ENCODE results near the gene PLET1.

The PLET1 gene

DNA sequence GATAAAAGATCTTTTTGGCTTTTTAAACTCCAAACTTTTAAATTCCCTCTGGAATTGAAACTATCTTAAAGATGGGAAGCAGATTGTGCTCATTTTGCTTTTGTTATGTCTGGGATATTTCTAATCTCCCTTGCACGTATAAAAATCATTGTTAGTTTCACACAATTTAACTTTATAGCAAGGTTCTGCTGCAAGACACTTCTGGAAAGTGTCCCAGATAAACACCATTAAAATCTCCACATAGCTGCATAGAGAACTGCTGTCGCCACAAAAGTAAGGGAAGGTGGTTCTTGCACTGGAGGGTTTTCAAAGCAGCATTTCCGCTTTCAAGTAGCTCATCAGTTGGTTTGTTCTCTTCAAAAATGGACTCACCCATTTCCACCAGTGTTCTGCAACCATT is 22.6 kb downstream of the PLET1 start:
- DNase-seq (ENCODE audit: low read depth), result no peak

DNA sequence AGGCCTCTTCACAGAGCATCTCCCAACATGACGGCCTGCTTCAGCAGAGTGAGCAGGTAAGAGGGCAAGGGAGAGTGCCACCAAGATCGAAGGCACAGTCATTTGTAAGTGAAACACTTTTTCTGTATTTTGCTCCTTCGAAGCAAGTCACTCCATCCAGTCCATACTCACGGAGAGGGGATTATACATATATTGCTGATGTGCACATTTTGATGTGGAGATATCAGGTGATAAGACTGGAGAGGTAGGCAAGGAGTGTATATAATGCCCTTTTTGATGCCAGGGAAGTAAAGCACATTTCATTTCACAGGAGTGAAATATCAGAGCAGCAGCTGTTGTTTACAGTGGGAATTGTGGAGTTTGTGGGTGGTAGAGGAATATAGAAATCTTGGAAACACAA is 23.2 kb downstream of the PLET1 start:
- DNase-seq (ENCODE audit: low read depth), result no peak

DNA sequence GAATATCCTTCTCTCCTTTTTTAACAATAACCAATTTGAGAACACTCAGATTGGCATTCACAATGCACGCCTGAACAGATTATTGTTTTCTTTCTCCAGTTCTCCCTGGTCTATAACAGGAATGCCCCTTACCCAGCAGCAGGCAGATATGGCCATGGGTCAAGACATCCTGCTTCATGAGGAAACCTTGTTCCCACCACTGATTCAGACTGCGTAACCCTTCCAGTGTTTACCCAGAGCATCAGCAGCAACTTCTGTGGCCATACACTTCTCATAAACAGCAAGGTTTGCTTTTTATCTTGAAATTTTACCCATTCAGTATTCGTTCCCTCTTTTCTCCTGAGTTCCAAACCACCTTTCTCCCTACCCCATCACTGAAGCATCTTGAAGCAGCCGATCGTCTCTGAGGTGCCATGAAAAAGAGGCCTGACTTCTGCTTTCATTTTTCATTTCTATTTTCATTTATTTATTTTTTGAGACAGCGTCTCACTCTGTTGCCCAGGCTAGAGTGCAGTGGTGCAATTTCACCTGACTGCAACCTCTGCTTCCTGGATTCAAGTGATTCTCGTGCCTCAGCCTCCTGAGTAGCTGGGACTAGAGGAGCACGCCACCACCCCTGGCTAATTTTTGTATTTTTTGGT is 24.8 kb downstream of the PLET1 start:
- DNase-seq (ENCODE audit: low read depth), result no peak

GRCh38 chr11:112231952-112232351 is 28.7 kb downstream of the PLET1 start:
- DNase-seq (ENCODE audit: low read depth), result no peak

DNA sequence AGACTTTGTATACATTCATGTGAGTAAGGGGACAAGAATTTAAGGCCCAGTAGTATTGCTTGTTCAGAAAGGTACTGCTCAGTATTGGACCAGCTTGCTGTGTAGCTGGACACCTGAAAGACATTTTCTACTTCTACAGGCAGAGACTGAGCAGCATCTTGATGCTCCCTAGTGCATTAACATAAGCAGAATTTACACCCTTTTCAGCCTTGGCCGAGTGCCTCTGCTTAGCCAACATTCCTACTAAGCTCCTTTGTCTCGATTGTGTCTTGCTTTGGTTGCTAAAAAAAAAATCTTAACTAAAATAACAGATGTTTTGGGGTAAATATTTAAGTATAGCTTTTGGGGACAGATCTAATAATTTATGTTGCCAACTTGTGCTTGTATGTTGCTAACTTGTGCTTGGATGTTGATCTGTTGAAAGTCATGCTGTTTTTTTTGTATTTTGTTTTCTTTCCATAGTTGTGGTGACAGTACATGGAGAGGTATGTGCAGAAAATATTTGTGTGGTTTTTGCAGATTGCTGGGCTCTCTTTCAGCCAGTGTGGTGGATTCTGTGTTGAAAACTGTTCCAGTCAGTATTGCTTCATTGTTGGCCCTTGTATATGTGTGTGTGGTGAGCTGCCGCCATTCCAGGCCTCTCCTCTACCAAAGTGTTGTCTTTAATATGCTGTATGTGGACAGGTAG is 30.8 kb downstream of the PLET1 start:
- no peak for DNase-seq (ENCODE audit: low read depth)

DNA sequence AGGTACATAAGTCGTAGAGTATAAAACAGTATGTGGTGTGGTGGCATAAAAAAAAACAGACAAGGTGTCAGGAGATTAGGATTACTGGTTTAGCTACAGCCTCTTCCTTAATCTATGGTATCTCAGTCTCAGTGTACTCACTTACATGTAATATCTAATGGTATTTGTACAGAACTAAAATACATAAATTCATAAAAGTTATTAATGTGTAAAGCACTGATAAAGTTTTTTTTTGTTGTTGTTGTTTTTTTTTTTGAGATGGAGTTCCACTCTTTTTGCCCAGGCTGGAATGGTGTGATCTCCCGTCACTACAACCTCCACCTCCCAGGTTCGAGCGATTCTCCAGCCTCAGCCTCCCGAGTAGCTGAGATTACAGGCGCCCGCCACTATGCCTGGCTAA is 31.5 kb downstream of the PLET1 start:
- no peak for DNase-seq (ENCODE audit: low read depth)

- DNase-seq (ENCODE audit: low read depth), result no peak
Observed at GRCh38 chr11:112228706-112229105, 32.0 kb downstream of the PLET1 start.

GRCh38 chr11:112227471-112227870 is 33.2 kb downstream of the PLET1 start:
- DNase-seq (ENCODE audit: low read depth), result no peak

- DNase-seq (ENCODE audit: low read depth), result no peak
Observed at GRCh38 chr11:112226831-112227401, 33.7 kb downstream of the PLET1 start.

DNA sequence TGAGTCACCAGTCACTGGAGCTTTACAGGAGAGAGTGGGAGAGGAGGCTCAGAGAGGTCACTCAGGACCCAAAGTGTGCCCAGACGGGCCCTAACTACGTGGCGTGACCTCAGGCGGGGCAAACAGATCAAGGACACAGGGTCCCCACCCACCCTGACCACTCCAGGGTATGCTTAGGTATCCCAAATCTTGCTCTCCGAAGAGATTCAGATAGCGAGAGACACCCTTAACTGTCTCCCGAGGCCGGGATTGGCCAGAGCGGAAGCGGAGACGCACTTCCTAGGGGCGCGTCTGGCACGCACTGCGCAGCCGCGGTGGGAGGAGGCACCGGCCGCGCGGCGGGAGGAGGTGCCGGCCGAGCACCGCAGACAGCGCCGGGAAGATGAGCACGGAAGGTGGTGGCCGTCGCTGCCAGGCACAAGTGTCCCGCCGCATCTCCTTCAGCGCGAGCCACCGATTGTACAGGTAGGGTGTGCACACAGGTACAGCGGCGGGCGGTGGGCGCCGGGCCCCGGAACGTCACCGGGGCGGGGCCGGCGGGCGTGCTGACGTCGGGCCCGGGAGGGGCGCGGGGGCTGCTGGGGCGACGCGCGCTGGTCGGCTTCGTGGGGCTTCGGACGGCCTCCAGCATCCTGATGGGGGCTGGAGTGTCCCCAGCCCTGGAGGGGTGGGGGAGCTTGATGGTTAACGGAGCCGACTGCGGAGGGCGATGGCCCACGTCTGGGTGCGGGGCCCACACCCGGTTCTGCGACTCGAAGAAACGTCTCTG is 34.4 kb downstream of the PLET1 start, which contains the start of gene PTS:
TSS of gene PTS (plus strand) at position 367 of the 769 bp plus-strand sequence. CDS start at position 383, 16 bp downstream.
- DNase-seq (ENCODE audit: low read depth), result peak; percentile 73

DNA sequence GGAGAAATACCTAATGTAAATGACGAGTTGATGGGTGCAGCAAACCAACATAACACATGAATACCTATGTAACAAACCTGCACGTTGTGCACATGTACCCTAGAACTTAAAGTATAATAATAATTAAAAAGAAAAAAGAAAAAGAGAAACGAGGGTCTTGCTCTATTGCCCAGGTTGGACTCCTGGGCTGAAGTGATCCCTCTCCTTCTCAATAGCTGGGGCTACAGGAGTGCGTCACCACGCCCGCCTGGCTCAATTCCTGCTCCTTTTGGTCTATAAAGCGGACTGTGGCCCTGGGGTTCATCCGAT is 35.0 kb downstream of the PLET1 start:
- no peak for DNase-seq (ENCODE audit: low read depth)

DNA sequence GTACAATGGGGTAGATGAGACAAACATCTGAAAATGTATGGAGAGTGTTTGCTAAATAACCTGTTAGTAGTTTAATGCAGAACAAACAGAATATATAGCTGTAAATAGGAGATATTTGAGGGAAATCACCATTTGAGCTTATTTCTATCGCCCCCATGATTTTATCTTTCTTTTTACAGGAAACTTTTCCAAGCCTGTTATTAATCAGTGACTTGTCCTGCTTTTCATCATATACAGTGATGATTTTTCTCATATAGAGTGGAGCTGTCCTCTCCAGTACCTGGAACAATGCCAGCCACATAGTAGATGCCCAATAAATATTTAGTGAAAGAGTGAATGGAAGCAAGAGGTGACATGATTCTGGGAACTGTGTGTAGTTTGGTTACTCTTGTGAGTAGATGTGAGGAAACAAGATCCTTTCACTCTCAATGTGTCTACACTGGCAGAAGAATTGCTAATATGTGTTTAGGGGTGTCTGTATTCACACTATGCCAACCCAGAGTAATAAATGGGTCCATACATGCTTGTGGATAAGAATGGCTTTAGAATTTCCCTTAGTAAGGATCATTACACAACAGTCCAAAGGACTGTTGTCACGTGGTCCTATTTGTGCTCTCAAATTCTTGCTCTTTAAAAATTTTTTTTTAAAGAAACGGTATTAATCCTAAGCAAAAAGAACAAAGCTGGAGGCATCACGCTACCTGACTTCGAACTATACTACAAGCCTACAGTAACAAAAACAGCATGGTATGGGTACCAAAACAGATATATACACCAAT is 36.7 kb downstream of the PLET1 start:
- DNase-seq (ENCODE audit: low read depth), result no peak

DNA sequence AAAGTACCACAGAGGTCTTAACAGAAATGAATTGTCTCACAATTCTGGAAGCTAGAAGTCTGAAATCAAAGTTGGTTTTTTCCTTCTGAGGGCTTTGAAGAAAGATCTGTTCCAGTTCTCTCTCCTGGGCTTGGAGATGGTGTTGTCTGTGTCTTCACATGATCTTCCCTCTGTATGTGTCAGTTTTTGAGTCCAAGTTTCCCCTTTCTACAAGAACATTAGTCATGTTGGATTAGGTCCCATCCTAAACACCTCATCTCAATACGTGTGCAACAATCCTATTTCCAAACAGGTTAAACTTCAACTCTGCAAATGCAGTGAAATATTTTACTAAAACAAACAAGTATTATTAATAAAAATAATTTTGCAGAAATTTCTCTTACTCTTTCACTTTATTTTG is 37.5 kb downstream of the PLET1 start:
- DNase-seq (ENCODE audit: low read depth), result no peak

DNA sequence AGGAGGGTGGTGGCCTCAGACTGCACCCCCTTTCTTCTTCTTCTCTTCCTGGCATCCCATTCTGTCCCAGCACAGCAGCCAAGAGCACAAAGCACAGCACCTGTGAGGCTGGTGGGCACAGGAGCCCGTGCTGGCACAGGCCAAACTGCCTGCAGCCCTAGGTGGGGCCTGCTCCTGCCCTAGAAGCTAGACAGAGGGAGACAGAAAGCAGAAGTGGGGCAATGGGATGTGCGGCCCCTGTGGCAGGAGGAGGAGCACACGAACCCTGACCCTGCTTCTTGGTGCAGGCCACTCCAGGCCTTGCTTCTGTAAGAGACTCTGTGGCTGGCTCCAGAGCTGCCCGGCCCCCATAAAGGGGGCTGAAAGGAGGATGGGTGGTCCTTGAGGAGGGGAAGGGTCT is 38.4 kb downstream of the PLET1 start:
- DNase-seq (ENCODE audit: low read depth), result no peak

DNA sequence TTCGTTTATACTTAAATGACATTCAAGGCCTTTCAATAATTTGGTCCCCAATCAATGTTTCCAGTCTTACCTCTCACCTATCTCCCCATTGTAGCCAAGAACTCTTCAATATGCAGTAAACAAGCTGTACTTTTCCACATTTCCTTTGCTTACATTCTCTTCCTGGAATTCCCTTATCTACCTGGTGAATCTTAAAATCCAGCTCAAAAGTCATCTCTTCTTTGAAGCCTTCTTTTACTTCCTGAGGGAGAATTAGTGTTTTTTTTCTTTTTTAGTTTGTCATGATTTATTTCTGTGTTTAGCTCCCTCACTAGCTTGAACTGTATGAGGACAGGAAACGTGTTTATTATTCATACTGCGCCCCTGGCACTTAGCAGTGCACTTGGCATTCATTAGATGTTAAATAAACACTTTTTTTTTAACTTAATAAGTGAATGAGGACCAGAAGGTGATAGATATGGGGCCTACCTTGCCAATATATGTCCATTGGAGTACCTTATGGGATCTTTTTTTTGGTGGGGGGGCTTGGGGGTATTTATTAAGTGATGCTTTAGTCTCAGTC is 39.3 kb downstream of the PLET1 start:
- no peak for DNase-seq (ENCODE audit: low read depth)

DNA sequence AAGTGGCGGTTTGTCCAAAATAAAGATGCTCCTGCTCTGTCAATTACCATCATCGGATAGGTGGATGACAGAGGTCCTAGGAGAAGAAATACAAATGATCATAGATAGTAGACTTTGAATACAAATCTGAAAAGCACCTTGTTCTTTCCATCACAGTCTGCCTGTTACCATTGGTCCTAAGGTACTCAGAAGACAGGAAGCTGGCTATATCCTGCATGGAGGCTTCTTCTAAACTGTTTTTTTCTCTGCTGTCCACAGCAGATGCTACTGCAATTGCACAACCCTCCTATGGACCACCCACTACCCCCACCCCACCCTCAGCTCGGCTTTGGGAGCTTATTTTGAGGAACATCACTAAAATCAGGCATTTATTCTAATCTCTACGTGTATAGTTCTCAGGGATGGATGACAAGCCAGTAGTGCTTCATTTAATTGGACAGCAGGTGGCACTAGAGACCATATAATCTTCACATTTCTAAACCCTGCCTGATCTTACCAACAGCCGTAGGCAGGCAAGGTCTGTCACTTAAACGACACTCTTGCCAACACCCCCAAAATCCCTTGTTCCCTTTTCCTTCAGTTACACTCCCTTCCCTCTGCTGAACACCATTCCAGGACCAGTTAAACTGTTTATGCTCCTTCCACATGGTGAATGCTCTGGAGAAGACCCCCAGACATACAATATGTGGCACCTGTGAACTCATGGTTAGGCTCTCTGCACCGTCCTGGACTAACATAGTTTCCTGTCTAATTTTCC is 41.0 kb downstream of the PLET1 start:
- no peak for DNase-seq (ENCODE audit: low read depth)

- DNase-seq (ENCODE audit: low read depth), result no peak
Observed at GRCh38 chr11:112216561-112217105, 44.0 kb downstream of the PLET1 start.

GRCh38 chr11:112215621-112216020 is 45.0 kb downstream of the PLET1 start:
- no peak for DNase-seq (ENCODE audit: low read depth)

DNA sequence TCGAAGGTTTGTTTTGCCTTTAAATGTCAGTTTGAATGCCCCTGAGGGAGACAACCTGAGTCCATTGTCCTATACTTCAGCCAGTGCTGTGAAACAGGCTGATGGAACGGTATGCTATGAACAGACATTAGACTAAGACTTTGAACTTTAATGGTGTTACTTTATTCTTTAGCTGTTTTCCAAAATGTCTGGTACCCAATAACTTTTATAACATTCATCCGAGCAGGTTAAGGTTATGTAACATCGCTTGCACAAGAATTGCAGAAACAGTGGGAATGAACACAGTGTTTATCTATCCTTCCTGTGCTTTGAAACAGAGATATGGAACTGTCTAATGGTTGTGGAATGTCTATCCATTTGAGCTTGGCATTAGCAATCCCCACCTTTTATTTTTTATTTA is 46.9 kb downstream of the PLET1 start:
- no peak for DNase-seq (ENCODE audit: low read depth)

GRCh38 chr11:112212710-112213109 is 48.0 kb downstream of the PLET1 start:
- DNase-seq (ENCODE audit: low read depth), result no peak

DNA sequence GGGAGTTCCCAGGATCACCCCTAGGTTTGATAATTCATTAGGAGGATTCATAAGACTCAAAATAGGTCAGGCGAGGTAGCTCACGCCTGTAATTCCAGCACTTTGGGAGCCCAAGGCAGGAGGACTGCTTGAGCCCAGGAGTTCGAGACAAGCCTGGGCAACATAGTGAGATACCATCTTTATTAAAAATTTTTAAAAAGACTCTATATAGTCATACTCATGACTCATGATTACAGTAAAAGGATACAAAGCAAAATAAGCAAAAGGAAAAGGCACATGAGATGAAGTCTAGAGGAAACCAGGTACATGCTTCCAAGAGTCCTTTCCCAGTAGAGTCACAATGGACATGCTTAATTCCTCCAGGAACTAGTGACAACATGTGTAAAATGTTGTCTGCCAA is 48.4 kb downstream of the PLET1 start:
- DNase-seq (ENCODE audit: low read depth), result no peak

Measured in activated T-helper 9 cell treated with anti-CD3 and anti-CD28 coated beads, Interleukin-2, amount 50 U/mL, for 16 hours (primary cell).